D721Med (cell line): ENCODE data around the gene LSM2.
"Not testable (repeated sequence)": the region's sequence is repeated elsewhere in the genome, so short reads cannot be mapped to it uniquely, and the experiment has no call there.

ENCODE experiments used
- DNase-seq: peaks from one replicate; pipeline ENCODE4 v3.0.0; 2011; ENCODE audit warnings: low spot score; ENCODE audit not compliant: insufficient read length
- FAIRE-seq: peaks from 2 replicates; lab custom pipeline; 2011; peaks lifted over from hg19 to GRCh38; lab: Jason Lieb, UNC
- CTCF ChIP-seq: IDR thresholded peaks from 2 replicates; pipeline ENCODE4 v1.5.1; 2012; ENCODE audit warnings: mild to moderate bottlenecking, control low read depth; ENCODE audit not compliant: insufficient read depth; ENCODE audit errors: missing control alignments

The LSM2 gene

GRCh38 chr6:31814677-31815024 is 7.9 kb upstream of the LSM2 start:
- no peak for TF ChIP-seq CTCF
- DNase-seq, result no peak
- no peak for FAIRE-seq

- DNase-seq (no peak), FAIRE-seq (no peak)
- TF ChIP-seq CTCF, result no peak
Measured at GRCh38 chr6:31813465-31813849, 6.7 kb upstream of the LSM2 start.

DNA sequence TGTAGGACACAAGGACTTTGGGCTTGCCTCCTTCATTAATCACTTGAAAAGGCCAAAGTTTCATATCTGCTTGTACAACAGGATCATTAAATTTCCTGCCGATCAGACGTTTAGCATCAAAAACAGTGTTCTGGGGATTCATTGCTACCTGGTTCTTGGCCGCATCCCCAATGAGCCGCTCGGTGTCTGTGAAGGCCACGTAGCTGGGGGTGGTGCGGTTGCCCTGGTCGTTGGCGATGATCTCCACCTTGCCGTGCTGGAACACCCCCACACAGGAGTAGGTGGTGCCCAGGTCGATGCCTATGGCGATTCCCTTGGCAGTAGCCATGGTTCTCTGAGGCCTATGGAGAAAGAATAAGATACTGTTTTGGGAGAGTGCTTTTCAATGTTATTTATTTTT is 4.9 kb upstream of the LSM2 start:
- FAIRE-seq (no peak), DNase-seq (no peak)
- no peak for TF ChIP-seq CTCF

- not testable (repeated sequence) for DNase-seq, FAIRE-seq
Measured at GRCh38 chr6:31808599-31808998, 1.8 kb upstream of the LSM2 start.

GRCh38 chr6:31805939-31806469 is 762 bp downstream of the LSM2 start:
- DNase-seq, result no peak
- no peak for FAIRE-seq
- no peak for TF ChIP-seq CTCF

DNA sequence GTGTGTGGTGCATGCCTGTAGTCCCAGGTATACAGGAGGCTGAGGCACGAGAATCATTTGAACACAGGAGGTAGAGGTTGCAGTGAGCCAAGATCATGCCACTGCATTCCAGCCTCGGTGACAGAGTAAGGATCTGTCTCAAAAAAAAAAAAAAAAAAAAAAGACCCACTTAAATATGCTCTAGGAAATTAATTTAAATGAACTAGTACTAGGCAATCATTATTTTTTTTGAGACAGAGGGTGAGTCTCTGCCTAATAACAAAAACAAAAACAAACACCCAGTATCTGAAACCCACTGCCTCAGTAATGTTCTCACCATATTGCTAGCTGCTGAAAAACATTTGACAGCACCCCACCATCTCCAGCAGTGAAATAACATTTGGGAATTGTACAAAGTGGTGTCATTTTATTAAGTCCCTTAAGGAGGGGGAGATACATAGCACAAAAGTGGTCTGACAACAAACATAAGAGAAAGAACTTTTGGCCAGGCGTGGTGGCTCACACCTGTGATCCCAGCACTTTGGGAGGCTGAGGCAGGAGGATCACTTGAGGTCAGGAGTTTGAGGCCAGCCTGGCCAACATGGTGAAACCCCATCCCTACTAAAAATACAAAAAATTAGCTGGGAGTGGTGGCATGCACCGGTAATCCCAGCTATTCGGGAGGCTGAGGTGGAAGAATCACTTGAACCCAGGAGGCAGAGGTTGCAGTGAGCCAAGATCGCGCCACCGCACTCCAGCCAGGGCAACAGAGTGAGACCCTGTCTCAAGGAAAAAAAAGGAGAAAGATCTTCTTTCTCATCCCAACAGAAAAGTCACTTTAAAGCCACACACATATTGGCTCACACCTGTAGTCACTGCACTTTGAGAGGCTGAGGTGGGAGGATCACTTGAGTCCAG is 5.5 kb downstream of the LSM2 start:
- DNase-seq, FAIRE-seq: not testable (repeated sequence)

GRCh38 chr6:31799781-31800180 is 7.0 kb downstream of the LSM2 start:
- no peak for TF ChIP-seq CTCF
- no peak for DNase-seq
- FAIRE-seq, result no peak

GRCh38 chr6:31797588-31797987 is 9.2 kb downstream of the LSM2 start:
- FAIRE-seq (no peak), DNase-seq (no peak)
- no peak for TF ChIP-seq CTCF
